Stimulated activated CD4-positive, alpha-beta T cell treated with anti-CD3 and anti-CD28 coated beads, Interleukin-12 subunit alpha, Interleukin-12 subunit beta, amount 100 ng/mL, for 48 hours (primary cell): ENCODE measurements around the gene FANCD2OS.
"Not testable (repeated sequence)": the region's sequence is repeated elsewhere in the genome, so short reads cannot be mapped to it uniquely, and the experiment has no call there.

Experiments used
- DNase-seq, 3 donors: peaks; one replicate each; pipeline ENCODE4 v3.0.0-alpha.2; 2020; ENCODE audit warnings: low read depth in 2 of 3, low spot score in 1 of 3

FANCD2OS gene

DNA sequence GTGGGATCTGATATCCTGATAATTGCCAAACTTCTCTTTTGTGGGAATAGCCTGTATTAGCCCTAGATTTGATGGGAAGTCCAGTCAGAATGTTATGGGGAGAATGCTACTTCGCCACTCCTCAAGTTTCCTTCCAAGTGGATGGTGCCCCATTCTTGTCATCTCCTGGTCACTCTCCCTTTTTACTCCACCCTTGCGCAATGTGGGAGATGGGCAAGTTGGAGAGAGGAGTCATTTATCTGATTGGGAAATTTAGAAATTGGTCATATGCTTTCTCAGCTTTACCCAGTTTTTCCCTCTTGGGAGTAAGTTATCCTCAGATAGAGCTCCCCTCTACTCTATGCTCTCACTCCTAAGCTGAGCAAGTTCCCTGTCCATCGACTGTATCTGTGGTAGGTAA lies 14.4 kb downstream of the FANCD2OS start:
- no peak for DNase-seq

DNA sequence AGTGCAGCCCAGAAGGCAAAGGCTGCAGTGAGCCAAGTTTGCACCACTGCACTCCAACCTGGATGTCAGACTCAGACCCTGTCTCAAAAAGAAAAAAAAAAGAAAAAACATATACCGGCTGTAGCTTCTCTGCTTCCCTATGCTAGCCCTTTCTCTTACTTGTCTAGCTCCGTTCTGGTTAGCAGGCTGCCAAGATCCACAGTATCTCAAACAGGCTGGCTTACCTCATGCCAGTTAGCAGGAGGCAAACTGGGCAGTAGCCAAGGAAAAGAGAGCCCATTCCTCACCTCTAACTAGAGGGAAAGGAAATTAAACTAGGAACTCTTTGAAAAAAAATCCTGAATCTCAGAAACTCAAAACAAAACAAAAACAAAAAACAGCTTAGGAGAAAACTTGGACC lies 16.7 kb downstream of the FANCD2OS start:
- DNase-seq = not testable (repeated sequence)

DNA sequence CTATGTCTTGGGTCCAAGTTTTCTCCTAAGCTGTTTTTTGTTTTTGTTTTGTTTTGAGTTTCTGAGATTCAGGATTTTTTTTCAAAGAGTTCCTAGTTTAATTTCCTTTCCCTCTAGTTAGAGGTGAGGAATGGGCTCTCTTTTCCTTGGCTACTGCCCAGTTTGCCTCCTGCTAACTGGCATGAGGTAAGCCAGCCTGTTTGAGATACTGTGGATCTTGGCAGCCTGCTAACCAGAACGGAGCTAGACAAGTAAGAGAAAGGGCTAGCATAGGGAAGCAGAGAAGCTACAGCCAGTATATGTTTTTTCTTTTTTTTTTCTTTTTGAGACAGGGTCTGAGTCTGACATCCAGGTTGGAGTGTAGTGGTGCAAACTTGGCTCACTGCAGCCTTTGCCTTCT lies 17.3 kb downstream of the FANCD2OS start:
- DNase-seq = not testable (repeated sequence)

DNA sequence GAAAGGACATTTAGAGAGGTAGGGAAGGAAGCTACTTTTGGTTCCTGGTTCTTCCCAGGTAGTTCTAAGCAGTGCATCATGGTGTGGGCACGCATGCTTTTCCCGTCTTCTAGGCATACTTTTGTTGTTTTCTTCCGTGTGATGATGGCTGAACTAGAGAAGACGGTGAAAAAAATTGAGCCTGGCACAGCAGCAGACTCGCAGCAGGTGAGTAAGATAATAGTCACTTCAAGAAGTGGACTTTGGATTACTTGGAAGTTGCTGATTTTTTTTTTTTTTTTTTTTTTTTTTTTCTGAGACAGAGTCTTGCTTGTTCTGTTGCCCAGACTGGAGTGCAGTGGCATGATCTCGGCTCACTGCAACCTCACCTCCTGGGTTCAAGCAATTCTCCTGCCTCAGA lies 17.9 kb downstream of the FANCD2OS start:
- DNase-seq = no peak

DNA sequence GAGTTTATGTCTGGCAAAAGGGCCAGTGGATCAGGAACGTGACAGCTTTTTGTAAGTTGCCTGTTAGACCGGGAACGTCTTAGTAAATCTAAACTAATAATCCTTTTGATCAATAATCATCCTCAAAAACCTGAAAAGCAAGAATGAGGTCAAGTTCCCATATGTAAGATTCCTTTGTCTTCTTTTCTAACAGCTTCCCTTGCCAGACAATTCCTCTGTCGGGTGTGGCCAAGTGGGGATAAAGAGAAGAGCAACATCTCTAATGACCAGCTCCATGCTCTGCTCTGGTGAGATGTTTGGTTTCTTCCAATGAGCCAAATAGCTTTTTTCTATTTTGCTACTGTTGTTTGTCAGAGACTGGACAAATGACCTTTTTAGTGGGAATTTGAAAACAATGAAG lies 19.8 kb downstream of the FANCD2OS start:
- no peak for DNase-seq

DNA sequence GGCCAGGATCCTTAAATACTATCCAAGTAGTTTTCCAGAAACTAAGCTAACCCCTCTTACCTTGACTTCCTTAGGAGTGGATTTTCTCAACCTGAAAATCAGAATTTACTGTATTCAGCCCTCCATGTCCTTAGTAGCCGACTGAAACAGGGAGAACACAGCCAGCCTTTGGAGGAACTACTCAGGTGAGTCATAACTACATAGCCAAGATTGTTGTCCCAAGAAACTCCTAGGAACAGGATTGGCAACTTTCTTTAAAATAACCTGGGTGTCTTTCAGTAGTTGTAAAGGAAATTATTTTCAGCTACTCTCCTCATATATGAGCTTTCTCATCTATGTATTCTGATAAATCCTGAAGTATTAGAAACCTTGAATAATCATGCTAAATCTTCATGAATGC lies 22.3 kb downstream of the FANCD2OS start:
- DNase-seq = no peak

DNA sequence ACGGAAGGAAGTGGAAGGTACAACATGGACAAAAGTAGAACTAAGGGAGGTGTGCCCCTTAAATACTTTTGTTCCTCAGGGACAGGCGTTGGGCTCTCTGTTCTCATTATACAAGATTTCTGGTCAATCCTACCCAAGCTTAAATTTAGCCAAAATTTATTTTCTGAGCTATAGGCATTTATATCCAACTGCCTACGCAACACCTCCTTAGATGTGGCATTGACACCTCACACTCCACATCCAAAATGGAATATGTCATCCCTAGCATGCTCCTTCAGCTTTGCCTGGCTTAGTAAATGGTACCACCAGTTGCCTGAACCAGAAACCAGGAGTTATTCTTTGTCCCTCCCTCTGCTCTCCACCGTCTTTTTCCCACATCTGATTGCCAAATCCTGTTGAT lies 26.2 kb downstream of the FANCD2OS start:
- no peak for DNase-seq

DNA sequence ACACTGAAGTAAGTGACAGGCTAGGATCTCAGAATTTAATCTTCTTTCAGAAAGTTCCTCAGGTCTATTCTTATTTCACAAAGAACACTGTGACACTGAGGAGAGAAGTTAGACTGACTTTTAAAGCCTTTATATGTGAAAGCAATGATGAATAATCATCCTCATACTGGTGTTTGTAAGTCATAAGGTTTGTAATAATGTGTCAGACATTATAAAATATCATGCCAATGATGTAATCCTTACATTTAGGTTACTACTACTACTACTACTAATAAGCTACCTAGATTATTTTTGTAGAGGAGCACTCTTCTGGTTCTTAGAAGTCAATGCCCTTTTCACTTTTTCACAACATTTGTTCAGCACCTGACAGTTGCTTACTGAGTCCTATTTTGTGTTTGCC lies 33.4 kb downstream of the FANCD2OS start:
- DNase-seq = no peak

DNA sequence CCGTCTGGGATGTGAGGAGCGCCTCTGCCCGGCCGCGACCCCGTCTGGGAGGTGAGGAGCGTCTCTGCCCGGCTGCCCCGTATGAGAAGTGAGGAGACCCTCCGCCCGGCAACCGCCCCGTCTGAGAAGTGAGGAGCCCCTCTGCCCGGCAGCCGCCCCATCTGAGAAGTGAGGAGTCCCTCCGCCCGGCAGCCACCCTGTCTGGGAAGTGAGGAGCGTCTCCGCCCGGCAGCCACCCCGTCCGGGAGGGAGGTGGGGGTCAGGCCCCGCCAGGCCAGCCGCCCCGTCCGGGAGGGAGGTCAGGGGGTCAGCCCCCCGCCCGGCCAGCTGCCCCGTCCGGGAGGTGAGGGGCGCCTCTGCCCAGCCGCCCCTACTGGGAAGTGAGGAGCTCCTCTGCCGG lies 38.0 kb downstream of the FANCD2OS start:
- DNase-seq = not testable (repeated sequence)

DNA sequence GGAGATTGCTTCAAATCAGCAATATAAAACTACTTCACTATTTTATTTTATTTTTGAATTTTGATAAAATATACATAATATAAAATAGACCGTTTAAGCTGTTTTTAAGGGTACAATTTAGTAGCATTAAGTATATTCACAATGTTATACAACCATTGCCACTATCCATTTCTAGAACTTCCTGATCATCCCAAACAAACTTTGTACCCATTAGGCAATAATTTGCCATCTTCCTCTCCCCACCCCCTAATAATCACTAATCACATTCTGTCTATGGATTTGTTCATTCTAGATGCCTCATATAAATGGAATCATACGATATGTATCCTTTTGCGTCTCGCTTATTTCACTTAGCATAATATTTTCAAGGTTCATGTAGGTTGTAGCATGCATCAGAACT lies 53.0 kb downstream of the FANCD2OS start:
- no peak for DNase-seq
